NCI-H510A treated with DMSO at 0.1 percent for 48 hours (cell line): ENCODE results near the gene TSGA10IP.
A peak's percentile ranks its signal among the peaks of the same experiment; 100 is the strongest.

ENCODE experiments used
- DNase-seq: peaks from one replicate; lab custom pipeline; 2025; lab: John Stamatoyannopoulos, UW

Gene TSGA10IP

DNA sequence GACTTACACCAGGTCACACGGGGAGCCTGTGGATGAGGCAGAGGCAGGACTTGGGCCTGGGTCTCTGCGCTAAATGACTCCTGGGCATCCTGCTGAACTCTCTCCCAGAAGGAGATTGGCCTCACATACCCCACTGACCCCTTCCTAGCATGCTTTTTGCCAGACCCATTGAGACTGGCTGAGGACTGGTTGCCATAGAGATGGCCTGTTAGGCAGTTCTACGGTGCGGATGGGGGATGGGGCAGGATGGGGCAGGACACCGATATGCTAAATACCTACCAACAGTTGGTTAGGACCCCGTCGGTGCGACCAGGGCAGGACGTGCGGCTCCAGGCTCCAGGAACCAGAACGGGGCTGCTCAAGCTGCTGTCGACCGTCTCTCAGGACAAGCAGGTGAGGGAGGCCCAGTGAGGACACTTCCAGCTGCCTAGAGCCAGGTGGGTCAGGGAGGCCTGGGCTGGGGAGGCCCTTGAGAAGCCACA lies at the start of gene TSGA10IP:
TSS of gene TSGA10IP (plus strand) at position 51 of the 482 bp plus-strand sequence. CDS start at position 247, 196 bp downstream.
- no peak for DNase-seq

DNA sequence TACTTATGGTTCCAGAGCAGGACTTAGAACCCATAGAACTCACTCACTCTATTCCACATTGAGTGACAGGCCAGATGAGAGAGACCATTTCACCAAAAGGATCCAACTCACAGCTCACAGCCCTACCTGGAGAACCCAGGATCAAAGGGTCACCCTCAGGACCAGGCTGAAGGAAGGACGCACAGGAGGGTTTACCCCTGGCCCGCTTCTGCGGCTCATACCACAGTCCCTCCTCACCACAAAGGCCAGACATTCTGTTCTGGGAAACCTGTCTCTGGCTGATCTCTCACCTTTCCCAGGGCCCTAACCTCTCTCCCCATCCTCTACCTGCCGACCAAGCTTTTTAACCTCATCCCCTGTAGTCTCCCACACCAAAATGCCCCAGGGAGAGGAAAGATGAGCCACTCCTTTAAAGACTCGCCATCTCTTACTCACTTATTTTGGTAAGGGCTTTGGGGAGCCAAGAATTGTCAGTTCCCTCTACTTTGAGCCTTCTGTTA lies 49.7 kb upstream of the TSGA10IP start:
- no peak for DNase-seq

DNA sequence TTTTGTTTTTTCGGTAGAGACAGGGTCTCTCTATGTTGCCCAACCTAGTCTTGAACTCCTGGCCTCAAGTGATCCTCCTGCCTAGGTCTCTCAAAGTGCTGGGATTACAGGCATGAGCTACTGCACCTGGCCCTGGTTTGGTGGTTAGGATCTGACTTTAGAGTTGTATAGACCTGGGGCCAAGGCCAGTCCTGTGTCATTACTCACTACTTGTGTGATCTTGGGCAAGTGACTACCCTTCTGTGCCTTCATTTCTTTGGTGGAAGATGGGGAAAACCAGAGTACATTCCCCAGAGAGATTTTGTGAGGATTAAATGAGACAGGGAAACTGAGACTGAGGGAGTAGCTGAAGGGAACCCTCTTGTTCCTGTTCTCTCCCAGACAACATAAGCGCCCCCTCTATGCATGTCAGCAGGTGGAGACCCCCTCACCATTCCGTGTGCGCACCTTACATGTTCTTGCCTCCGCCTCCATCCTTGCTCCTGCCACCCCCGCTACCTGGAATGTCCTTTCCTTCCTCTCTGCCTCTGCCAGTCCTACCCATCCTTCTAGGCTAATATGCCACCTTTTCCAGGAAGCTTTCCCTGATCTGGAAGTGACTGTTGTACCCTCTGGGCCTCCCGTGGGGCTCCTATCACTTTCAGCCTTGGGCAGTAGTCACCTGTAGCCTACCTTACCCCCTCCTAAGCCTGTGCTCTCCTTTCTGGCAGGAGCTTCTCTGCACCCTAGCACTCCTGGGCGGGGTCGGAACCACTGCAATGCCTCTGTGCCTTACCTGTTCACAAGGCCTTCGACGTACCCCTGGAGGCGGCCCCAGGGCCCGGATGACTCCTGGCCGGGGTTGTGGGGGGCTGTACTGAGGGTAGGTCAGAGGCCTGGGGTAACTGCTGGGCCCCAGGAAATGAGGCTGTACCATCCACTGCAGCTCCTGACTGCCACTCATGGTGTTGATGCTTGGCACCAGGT lies 49.0 kb upstream of the TSGA10IP start:
- no peak for DNase-seq

DNA sequence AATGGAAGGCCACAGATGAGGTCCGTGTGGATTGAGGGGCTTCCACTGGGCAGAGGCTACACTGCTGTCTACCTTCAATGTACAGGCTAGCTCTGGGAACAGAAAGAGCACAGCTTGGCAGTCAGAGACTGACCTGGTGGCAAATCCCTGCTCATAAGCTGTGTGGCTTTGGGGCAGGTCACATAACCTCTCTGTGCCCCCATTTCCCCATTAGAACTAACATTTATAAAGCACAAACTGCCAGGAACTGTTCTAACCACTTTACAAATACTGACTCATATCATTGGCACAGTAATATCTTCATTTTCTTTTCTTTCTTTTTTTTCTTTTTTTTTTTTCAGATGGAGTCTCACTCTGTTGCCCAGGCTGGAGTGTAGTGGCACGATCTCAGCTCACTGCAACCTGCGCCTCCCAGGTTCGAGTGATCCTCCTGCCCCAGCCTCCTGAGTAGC lies 48.2 kb upstream of the TSGA10IP start:
- DNase-seq, result no peak

DNA sequence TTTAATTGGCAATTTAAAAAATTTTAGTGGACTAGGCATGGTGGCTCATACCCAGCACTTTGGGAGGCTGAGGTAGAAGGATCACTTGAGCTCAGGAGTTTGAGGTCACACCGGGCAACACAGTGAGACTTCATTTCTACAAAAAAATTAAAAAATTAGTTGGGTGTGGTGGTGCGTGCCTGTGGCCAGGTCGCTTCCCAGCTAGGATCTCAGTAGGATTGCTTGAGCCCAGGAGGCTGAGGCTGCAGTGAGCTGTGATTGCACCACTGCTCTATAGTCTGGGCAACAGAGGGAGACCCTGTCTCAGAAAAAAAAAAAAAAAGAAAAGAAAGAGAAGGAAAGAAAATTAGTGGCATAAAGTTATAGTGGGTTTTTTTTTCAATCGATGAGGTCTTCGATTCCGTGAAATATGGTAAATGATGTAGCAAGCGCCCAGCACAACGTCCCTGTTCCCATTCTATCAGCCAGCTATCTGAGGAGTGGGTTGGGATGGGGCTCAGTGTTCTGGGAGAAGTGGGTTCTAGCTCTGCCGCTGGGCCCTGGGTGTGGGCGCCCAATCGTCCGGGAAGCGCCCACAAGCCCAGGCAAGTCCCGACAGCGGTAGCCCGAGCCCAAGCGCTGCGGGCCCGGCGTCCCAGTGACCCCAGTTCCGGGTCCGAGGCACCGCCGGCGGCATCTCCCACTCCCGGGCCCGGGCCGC lies 46.5 kb upstream of the TSGA10IP start:
- DNase-seq, result no peak

DNA sequence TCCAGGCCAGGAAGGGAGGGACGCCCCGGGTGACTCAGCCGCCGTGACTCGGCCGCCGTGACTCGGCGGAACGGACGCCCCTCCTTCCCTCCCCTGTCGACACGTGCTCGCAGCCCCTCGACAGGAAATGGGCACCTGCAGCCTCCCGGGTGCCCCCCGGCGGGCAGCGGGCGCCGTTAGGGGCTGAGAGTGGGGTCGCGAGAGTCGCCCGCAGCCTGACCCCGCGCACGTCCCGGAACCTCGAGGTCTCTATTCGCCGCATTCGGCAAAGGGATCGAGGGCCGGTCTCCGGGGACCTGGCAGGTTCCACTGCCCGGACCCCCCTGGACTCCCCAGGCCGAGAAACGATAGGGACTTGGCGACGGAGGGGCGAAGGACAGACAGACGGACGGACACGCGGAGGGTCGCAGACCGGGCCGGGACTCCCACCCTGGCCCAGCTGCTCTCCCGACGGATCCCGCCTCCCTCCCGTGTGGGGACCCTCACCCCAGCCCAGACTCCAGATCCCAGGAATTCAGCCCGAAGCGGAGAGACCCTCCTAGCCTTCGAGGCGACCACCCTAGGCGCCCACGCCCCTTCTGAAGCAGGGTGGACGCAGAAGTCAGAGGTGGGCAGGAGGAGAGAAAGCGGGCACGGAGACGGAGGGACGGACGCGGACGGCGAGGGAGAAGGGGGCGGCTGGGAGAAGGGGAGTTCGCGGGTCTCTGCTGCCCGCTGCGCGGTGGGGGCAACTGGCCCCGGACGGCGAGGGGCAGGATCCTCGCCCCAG lies 45.7 kb upstream of the TSGA10IP start:
- no peak for DNase-seq

DNA sequence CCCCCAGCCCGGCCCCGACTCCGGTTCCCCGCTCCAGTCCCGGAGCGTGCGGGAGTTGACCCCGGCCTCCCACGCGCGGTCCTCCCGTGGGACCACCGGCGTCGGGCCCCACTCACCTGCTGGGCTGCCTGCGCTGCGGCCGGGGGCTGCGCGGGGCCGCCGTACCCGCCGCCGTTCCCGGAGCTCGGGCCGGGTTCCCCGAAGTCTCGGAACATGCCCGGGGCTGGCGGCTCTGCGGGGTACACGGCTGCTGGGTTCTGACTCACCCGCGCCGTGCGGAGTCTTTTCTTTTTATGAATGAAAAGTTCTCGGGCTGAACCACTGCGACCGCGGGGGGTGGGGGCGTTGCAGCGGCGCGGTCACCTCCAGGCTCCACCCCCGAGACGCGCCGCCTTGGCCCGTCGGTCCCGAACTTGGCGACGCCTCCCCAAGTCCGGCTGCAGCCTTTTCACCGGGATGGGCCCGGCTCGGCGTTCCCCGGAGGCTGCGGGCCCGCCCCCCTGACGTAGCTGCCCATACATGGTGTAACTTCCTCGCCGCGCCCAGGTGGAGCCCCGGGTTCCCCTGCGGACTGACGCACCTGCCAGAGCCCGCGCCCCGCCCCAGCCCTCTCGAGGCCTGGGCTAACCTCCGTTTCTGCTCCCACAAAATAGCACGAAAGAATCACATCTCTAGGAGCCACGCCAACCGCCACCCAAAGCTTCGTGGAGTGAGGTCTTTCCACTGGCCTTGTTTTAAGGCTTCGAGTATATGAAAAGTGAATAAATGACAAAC lies 45.0 kb upstream of the TSGA10IP start, which contains the start of gene FOSL1:
TSS of gene FOSL1 (minus strand) at position 264 of the 774 bp plus-strand sequence. CDS start at position 215, 49 bp downstream.
- peak; percentile 88 for DNase-seq

DNA sequence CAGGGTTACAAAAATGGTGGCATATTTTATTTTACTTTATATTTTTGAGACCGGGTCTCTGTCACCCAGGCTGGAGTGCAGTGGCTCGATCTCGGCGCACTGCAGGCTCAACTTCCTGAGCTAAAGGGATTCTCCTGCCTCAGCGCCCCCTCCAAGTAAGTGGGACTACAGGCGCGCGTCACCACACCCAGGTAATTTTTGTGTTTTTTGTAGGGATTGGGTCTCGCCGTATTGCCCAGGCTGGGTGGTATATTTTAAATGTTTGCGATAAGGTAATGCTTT lies 44.4 kb upstream of the TSGA10IP start:
- no peak for DNase-seq

DNA sequence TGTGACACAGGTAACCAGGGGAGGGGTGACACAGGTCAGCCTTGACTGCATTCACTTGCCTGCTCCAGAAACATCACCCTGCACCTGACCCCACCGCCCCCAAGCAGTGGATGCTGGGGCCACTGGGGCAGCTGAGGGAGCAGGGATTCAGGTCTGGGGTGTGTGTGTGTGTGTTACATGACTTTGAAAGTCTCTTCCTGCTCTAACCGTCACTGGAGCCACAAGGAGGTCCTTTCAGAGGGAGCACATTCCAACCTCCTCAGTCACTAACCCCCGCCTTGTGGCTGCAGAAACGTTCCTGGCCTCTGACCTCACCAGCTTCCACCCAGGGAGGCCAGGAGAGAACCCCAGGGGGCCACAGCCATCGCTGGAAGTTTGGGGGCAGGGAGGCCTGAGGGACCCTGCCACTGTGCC lies 42.2 kb upstream of the TSGA10IP start:
- DNase-seq, result no peak

DNA sequence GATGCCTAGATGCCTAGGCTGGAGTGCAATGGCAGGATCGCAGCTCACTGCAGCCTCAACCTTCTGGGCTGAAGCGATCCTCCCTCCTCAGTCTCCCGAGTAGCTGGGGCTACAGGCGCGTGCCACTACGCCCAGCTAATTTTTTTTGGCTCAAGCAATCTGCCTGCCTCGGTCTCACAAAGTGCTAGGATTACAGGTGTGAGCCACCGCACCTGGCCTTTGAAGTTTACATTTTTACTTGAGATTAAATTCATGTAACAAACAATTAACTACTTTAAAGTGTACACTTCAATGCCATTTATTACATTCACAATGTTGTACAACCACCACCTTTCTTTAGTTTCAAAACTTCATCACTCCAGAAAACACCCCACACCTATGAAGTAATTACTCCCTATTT lies 41.6 kb upstream of the TSGA10IP start:
- no peak for DNase-seq

DNA sequence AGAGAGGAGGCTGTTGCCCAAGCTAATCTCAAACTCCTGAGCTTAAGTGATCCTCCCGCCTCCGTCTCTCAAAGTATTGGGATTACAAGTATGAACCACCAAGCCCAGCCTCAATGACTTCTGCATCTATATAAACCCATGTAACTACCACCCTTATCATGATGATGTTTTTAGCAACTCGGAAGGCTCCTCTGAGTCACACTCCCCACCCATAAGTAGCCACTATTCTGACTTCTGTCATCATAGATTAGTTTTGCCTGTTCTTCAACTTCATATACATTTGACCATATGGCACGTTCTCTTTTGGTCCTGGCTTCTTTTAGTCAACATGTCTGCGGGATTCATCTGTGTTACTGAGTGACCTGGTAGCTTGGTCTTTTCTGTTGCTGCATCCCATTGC lies 38.7 kb upstream of the TSGA10IP start:
- no peak for DNase-seq

DNA sequence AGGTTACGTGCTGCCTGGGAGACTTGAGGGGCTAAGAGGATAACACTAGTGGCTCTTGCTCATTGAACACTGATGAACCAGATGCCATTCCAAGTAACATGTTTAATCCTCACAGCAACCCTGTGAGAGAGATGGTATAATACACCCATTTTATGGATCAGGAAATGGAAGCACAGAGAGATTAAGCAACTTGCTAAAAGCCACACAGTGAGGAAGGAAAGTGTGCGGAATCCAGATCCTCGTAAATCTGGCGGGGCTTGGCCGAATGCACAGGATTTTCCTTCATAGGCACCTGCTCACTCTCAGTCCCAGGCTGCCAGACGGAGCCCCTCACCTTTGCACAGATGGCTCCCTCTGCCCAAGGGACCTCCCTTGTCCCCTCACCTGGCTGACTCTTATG lies 37.4 kb upstream of the TSGA10IP start:
- no peak for DNase-seq

DNA sequence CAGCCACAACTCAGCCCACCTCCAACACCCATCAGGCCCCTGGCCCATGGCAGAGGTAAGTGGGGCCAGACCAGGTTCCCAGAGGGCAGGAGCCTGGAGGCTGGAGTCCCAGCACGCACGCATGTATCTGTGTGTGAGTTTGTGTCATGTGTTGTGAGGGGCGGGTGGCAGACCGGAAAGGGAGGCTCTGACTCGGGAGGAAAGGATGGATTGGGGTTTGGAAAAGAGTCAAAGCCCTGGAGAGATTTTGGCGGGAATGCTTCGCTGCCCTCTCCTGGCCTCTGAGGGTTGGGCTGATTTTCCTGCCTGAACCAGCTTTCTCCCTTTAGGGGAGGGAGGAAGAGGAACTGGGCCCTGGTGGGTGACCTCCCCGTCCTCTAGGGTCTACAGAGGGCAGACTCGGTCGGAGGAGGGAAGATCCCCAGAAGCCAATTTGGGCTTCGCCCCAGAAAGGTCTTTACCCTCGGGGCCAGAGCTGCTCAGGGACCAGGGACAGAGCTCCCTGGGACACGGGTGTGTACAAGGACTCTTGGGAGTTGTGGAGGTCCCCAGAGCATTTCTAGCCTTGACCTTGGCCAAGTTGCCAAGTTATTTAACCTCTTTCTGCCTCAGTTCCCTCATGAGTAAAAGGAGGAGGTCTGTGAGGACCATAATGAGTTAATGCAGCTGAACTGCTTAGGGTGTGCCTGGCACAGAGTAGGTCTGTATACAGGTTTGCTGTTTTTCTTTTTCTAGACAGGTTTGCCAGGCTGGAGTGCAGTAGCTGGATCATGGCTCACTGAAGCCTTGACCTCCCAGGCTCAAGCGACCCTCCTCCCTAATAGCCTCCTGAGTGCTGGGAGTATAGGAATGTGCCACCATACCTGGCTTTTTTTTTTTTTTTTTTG lies 33.4 kb upstream of the TSGA10IP start:
- DNase-seq, result peak; percentile 48

DNA sequence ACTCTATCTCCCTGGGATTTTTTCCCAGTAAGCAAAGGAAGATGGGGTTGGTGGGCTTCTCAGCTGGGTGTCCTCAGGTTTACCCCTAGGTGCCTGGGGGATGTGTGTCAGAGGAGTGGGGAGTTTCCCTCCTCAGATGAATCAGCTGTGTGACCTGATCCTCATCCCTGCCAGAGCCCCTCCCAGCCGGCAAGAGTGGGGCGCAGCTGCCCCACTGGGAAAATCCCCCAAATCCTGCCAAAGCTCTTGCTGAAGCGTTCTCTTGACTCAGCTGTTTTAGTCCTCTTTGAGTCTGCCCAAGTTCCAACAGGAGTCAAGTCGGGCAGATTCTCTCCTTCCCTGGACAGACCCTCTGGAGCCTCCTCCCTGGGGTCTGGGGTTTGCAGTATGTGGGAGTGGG lies 32.4 kb upstream of the TSGA10IP start:
- no peak for DNase-seq

DNA sequence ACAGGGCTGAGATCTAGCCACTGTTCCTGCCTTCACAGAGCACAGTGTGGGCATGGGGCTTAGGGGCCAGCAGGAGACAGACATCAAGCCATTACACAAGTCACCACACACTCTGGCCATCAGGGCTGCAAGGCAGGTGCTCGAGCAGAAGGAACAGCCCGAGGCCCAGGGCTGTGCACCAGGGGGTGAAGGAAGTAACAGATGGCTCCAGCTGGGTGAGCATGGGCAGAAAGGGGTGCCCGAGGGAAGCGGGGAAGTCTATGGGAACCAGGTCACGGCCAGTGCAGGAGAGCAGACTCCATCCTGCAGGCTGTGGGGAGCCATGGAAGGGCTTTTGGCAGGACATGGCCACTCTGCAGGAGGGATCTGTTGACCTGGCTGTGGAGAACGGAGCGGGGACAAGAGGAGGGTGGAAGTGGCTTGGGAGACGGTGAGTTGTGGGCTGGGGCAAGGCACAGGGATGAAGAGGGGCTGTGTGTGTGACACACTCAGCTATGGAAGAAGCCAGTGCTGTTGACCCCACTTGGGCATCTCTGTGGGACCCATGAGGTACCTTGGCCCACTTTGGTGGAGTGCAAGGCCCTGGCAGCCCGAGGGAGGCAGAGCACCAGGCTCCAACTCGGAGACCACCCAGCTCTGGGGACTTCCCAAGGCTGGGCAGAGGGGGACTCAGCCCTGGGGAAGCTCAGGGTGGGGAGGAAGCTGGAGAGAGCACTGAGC lies 30.0 kb upstream of the TSGA10IP start:
- DNase-seq, result no peak

DNA sequence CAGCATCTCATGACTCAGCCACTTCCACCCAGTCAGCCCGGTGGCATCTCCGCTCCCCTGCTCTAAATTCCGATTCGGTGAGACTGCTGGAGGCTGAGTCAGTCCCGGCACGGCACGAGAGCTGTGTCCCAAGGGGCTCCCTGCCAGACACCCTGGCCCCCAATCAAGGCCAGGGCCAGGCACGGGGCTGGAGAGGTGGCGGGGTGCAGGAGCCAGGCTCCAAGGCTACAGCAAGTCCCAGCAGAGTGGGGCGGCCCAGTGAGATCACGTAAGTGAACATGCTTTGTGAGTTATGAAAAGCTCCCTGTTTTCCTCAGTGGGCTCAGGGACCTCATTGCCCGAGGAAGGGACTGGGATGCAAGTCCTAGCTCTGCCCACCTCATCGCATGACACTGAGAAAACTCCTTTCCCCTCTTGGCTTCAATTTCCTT lies 29.4 kb upstream of the TSGA10IP start:
- DNase-seq, result no peak

DNA sequence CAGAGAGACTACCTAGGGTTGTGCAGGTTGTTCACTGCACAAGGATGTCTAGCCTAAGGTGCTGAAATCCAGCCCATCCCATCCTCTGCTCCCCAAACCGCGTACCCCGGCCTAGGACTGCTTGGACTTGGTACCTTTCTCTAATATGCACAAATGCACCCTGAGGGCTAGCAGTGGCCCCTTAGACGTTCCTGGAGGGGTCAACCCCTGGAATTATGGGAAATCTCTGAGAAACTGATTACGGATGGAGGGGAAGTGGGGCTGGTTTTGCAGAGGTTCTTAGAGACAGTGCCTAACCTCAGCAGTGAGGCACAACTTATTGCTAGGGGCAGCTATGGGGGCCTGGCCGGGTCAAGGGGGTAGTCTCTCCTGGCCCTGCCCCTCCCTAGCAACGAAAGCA lies 28.9 kb upstream of the TSGA10IP start:
- DNase-seq, result no peak

DNA sequence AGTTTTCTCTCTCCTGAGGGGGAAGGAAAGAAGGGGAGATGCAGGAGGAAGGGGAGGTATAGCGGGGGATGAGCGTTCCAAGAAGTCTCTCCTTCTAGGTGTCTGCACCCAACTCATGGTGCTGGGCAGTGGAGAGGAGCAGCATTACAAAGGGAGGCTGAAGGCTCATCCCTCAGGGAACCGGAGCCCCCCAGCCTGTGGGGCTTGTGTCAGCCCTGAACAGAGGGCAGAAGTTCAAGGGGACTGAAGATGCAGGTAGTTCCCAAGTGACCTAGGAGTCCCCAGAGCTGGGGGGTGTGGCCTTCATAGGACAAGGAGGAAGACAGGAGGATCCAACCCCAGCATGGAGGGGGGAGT lies 28.2 kb upstream of the TSGA10IP start:
- DNase-seq, result no peak

DNA sequence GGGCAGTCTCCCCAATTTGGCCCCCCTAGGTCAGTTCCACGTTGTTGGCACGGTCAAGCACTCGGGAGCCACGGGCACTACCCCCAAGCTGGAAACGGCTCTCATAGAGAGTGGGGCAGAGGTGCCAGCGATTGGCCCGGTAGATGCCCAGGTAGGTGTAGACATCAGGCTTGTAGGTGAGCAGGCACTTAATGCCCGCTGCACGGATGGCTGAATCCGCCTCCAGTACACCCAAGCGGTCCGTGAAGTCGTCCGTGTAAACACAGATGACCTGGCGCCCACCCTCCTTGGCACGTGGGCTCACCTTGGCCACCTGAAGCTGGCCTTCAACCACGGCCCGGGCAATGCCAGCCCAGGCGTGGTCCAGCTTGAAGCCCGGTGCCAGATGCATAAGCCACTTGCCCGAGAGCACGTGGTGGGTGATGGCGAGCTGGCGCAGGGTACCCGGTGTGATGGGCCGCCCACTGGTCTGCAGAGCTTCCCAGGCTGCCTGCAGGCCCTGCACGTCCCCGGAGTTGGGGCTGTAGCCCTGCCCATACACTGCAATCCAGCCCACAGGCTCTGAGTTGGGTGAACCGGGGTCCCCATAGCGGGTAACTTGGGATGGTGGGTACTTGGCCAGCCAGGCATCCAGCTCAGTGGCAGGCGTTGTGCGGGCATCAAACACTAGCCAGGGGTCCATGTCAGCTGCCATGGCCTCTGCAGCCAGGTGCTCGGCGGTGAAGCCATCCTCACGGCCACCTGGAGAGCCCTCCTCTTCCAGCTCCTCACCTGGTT lies 27.7 kb upstream of the TSGA10IP start:
- DNase-seq, result no peak
